B cell (primary cell): Measurements from ENCODE around the gene ZBTB21. TPM values are rescaled to one million over a fixed set of nuclear protein-coding genes. Genes with fewer than 3 reads are reported as not detected.

ENCODE experiments used
- ATAC-seq: fragments of 200-7000 bp; cut with Tn5 transposase; one replicate; pipeline ENCODE4 v1.10.0; 2021; ENCODE audit warnings: low read depth, mild to moderate bottlenecking, moderate number of reproducible peaks, moderate library complexity
- CTCF ChIA-PET: fragments of 350-600 bp; sonication (Branson Sonifier 250); formaldehyde crosslinking; loops from one replicate; lab custom pipeline; 2021; ENCODE audit warnings: antibody characterized with exemption, inconsistent platforms; lab: Charles Lee
- POLR2A ChIA-PET: fragments of 350-600 bp; sonication (Branson Sonifier 250); formaldehyde crosslinking; loops from one replicate; lab custom pipeline; 2021; ENCODE audit warnings: antibody characterized with exemption; lab: Charles Lee
- DNase-seq: peaks from one replicate; pipeline ENCODE4 v3.0.0; 2013
- H2AFZ ChIP-seq: 2 replicates; pipeline ENCODE4 v1.6.1; 2012; ENCODE audit warnings: mild to moderate bottlenecking, low read depth, low read length; ENCODE audit not compliant: insufficient read depth, poor library complexity, severe bottlenecking
- H3K27ac ChIP-seq, 2 donors: 1 replicate in 1 of 2; 2 replicates in 1 of 2; pipeline ENCODE4 v1.5.1; 2012 to 2013; ENCODE audit warnings: low read length in 2 of 2, mild to moderate bottlenecking in 2 of 2, moderate library complexity in 1 of 2
- H3K27me3 ChIP-seq, 4 experiments: fragments of 200-600 bp in 1 of 4; sonication (generic) in 1 of 4; replicated peaks in 1 of 4; 1 replicate in 2 of 4; 2 replicates in 2 of 4; pipeline versions ENCODE4 v1.6.1 to v1.7.0; 2013 to 2016; ENCODE audit warnings: low read length in 3 of 4, mild to moderate bottlenecking in 2 of 4, mixed read lengths in 1 of 4, moderate library complexity in 1 of 4; ENCODE audit not compliant: insufficient read depth in 4 of 4, control insufficient read depth in 3 of 4; ENCODE audit errors: control extremely low read depth in 1 of 4
- H3K36me3 ChIP-seq, 2 experiments: replicated peaks in 1 of 2; 1 replicate in 1 of 2; 2 replicates in 1 of 2; pipeline versions ENCODE4 v1.6.1 to v1.7.1; 2013; ENCODE audit warnings: low read length in 1 of 2; ENCODE audit not compliant: insufficient read depth in 2 of 2, control insufficient read depth in 1 of 2; ENCODE audit errors: control extremely low read depth in 1 of 2, extremely low read depth in 1 of 2
- H3K4me1 ChIP-seq, 2 donors: fragments of 200-600 bp in 1 of 2; sonication (generic) in 1 of 2; 1 replicate in 1 of 2; 2 replicates in 1 of 2; pipeline versions ENCODE4 v1.5.1 to v1.6.1; 2013 to 2017; ENCODE audit warnings: low read length in 2 of 2; ENCODE audit not compliant: control insufficient read depth in 2 of 2, insufficient read depth in 2 of 2
- H3K4me2 ChIP-seq: replicated peaks from 2 replicates; pipeline ENCODE3; 2012; ENCODE audit warnings: mild to moderate bottlenecking, low read depth, low read length; ENCODE audit not compliant: poor library complexity, severe bottlenecking
- H3K4me3 ChIP-seq, 5 experiments: fragments of 200-600 bp in 1 of 5; sonication (generic) in 1 of 5; 1 replicate in 3 of 5; 2 replicates in 2 of 5; pipeline versions ENCODE4 v1.5.1 to v1.7.0; 2011 to 2016; ENCODE audit warnings: low read length in 4 of 5, mild to moderate bottlenecking in 4 of 5, low read depth in 2 of 5, control low read depth in 1 of 5, moderate library complexity in 1 of 5; ENCODE audit not compliant: insufficient read depth in 1 of 5; ENCODE audit errors: control extremely low read depth in 1 of 5, extremely low read depth in 1 of 5
- H3K79me2 ChIP-seq: fragments of 200-600 bp; sonication (generic); one replicate; pipeline ENCODE4 v1.6.0; 2016; ENCODE audit warnings: low read length; ENCODE audit not compliant: control insufficient read depth, insufficient read depth
- H3K9ac ChIP-seq: fragments of 200-600 bp; sonication (generic); 2 replicates; pipeline ENCODE4 v1.6.1; 2017; ENCODE audit warnings: mild to moderate bottlenecking, low read length, moderate library complexity
- H3K9me3 ChIP-seq, 3 donors: one replicate each; pipeline versions ENCODE4 v1.6.1 to v1.7.1; 2013; ENCODE audit warnings: low read length in 2 of 3; ENCODE audit not compliant: control insufficient read depth in 2 of 3, insufficient read depth in 1 of 3; ENCODE audit errors: control extremely low read depth in 1 of 3
- H4K20me1 ChIP-seq: 2 replicates; pipeline ENCODE4 v1.6.0; 2012; ENCODE audit warnings: mild to moderate bottlenecking, low read length; ENCODE audit not compliant: insufficient read depth, control insufficient read depth, poor library complexity, severe bottlenecking
- H3K27ac Mint-ChIP-seq: one replicate; pipeline ENCODE4 v1.8.0; 2021; ENCODE audit warnings: mixed read lengths
- H3K27me3 Mint-ChIP-seq: one replicate; pipeline ENCODE4 v1.8.0; 2021; ENCODE audit warnings: mixed read lengths
- H3K4me1 Mint-ChIP-seq: one replicate; pipeline ENCODE4 v1.8.0; 2021; ENCODE audit warnings: mixed read lengths
- H3K4me3 Mint-ChIP-seq: one replicate; pipeline ENCODE4 v1.8.0; 2021; ENCODE audit warnings: mixed read lengths
- H3K9me3 Mint-ChIP-seq: one replicate; pipeline ENCODE4 v1.8.0; 2022; ENCODE audit warnings: mixed read lengths; ENCODE audit not compliant: insufficient read depth
- EZH2 ChIP-seq: IDR thresholded peaks from 2 replicates; pipeline ENCODE4 v1.6.1; 2012; ENCODE audit warnings: borderline replicate concordance, low read depth, mild to moderate bottlenecking, moderate library complexity, low read length; ENCODE audit not compliant: insufficient read depth, poor library complexity, severe bottlenecking
- WGBS: methylation state at CpG from one replicate; pipeline ENCODE4 v1.1.5; 2013; ENCODE audit warnings: missing lambda C conversion rate; ENCODE audit not compliant: insufficient coverage; 5-methylcytosine and 5-hydroxymethylcytosine counted together
- intact Hi-C: fragments of 100-400 bp; cut with micrococcal nuclease; formaldehyde crosslinking; loops from one replicate; pipeline ENCODE4 v1.10.0; 2022
- polyA plus RNA-seq: library from polyadenylated mRNA; depleted of rRNA; stranded (reverse); fragments of >200 nt; gene quantifications from 2 replicates; pipeline ENCODE4 v1.2.3, GENCODE V29; 2012
- total RNA-seq, 2 donors: library from RNA; stranded (reverse); fragments of 120-200 nt in 1 of 2; gene quantifications; 1 replicate in 1 of 2; 2 replicates in 1 of 2; pipeline versions ENCODE4 v1.2.3 to v1.2.4, GENCODE V29; 2013 to 2022
- TF ChIP-seq, protein P1 (sequence below): fragments of 200-600 bp; IDR thresholded peaks from one replicate; pipeline ENCODE4 v1.8.0; 2022; ENCODE audit warnings: antibody characterized with exemption, mild to moderate bottlenecking

ZBTB21 gene
- total and polyA plus RNA-seq, 2 donors (not counting 1 experiment from before 2014, with no cell fraction given): 12.4 to 40.1 TPM

DNA sequence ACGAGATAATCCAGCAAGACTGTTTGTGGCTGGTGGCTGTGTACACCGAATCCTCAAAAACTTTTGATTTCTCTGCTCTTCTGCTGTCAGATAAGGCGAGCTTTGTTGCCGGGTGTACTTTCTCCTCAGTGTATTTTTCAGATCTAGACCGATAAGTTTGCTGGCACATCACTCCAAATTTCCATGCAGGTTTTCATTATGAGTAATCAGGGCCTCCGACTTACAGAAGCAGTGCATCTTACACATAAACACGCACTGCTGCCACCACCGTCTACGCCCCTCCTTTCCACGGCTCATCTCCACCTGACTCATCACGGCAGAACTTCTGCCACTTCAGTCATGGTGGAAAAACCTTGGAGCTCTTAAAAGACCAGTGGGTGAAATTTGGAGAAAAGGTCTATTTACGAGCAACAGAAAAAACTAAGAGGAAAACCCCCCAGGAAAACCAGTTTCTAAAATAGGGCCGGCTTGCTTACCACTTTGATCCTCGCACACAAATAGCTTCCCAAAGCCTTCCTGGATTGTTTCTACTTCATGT is 7.7 kb downstream of the ZBTB21 start:
- Histone ChIP-seq H3K9ac (no peak overlapping the region), H3K4me3 (no peak overlapping the region), H4K20me1 (peaks cover 59% of the 10 kb centered on the region), H3K36me3 (peaks cover 0 to 26% of the 10 kb centered on the region in 2 experiments), H3K27me3 (no peaks in the 10 kb centered on the region), H3K4me2 (no peak overlapping the region), H3K79me2 (peaks cover 52% of the 10 kb centered on the region), H3K4me1 (peaks cover 0 to 13% of the 10 kb centered on the region in 2 donors), H3K27ac (no peak overlapping the region), H2AFZ (no peak overlapping the region), H3K9me3 (no peaks in the 10 kb centered on the region)
- intact Hi-C loops: loop anchor here (10.0 kb wide), 2 partner anchors 138 to 638 kb away; partner anchors contain the start of gene MX2
- Mint-ChIP-seq H3K27me3 (no peaks in the 10 kb centered on the region), H3K4me3 (peak overlapping the region; percentile 14), H3K4me1 (peaks cover 35% of the 10 kb centered on the region), H3K27ac (peak overlapping the region; percentile 24), H3K9me3 (no peaks in the 10 kb centered on the region)
- DNase-seq (no peak), ATAC-seq (peak; percentile 71)
- TF ChIP-seq, protein P1, sequence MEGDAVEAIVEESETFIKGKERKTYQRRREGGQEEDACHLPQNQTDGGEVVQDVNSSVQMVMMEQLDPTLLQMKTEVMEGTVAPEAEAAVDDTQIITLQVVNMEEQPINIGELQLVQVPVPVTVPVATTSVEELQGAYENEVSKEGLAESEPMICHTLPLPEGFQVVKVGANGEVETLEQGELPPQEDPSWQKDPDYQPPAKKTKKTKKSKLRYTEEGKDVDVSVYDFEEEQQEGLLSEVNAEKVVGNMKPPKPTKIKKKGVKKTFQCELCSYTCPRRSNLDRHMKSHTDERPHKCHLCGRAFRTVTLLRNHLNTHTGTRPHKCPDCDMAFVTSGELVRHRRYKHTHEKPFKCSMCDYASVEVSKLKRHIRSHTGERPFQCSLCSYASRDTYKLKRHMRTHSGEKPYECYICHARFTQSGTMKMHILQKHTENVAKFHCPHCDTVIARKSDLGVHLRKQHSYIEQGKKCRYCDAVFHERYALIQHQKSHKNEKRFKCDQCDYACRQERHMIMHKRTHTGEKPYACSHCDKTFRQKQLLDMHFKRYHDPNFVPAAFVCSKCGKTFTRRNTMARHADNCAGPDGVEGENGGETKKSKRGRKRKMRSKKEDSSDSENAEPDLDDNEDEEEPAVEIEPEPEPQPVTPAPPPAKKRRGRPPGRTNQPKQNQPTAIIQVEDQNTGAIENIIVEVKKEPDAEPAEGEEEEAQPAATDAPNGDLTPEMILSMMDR: no peak
- no peak for TF ChIP-seq EZH2
- ChIA-PET POLR2A (no interaction called here), CTCF (interaction anchor here (1.3 to 2.3 kb wide), 3 partner anchors 105 to 115 kb away, joined by 4 to 7 read pairs (median 5); no protein-coding TSS in a partner anchor)
- WGBS: 75% methylated on average over 4 of the region's 14 CpGs

DNA sequence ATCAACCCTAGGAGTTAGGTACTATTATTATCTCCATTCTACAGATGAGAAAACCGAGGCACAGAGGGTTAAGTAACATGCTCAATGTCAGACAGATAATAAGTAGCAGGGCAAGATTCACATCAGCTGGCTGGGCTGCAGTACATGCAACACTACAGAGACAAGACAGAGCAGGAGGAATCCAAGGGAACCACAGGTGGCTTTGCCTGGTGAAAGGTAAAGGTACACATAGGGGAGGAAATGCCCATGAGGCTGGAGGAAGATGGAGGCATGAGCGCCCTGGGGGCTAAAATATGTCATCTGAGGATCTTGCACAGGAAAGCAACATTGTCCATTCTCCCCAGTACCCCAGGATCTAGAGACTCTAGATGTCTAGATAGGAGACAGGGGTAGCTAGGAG is 8.4 kb downstream of the ZBTB21 start:
- CTCF ChIA-PET: interaction anchor here (0.6 to 1.7 kb wide), 4 partner anchors 21 to 115 kb away, joined by 3 to 5 read pairs (median 4); no protein-coding TSS in a partner anchor

More for the DNA sequence above, 8.4 kb downstream of the ZBTB21 start:
- Mint-ChIP-seq H3K4me3 (no peak overlapping the region), H3K27me3 (no peaks in the 10 kb centered on the region), H3K9me3 (no peaks in the 10 kb centered on the region), H3K4me1 (peaks cover 31% of the 10 kb centered on the region), H3K27ac (no peak overlapping the region)
- H3K79me2 ChIP-seq: peaks cover 46% of the 10 kb centered on the region
- H3K27ac ChIP-seq: no peak overlapping the region
- no peak overlapping the region for H2AFZ ChIP-seq
- WGBS: no CpG with 5 or more reads among the region's 2 CpGs
- H3K9me3 ChIP-seq: no peaks in the 10 kb centered on the region
- peaks cover 54% of the 10 kb centered on the region for H4K20me1 ChIP-seq
- no peaks in the 10 kb centered on the region for H3K27me3 ChIP-seq
- intact Hi-C loops: loop anchor here (10.0 kb wide), 2 partner anchors 137 to 637 kb away; partner anchors contain the start of gene MX2
- ATAC-seq (no peak), DNase-seq (no peak)
- no peak for TF ChIP-seq EZH2
- TF ChIP-seq, protein P1: no peak
- H3K9ac ChIP-seq: no peak overlapping the region
- no peak overlapping the region for H3K4me3 ChIP-seq
- H3K36me3 ChIP-seq: peaks cover 0 to 26% of the 10 kb centered on the region in 2 experiments
- POLR2A ChIA-PET: no interaction called here
- no peak overlapping the region for H3K4me2 ChIP-seq
- H3K4me1 ChIP-seq: peaks cover 0 to 13% of the 10 kb centered on the region in 2 donors
